Activated T-helper 9 cell treated with anti-CD3 and anti-CD28 coated beads, Interleukin-2, amount 50 U/mL, for 16 hours (primary cell): ENCODE results near the gene RGS6.
"Not testable (repeated sequence)": the region's sequence is repeated elsewhere in the genome, so short reads cannot be mapped to it uniquely, and the experiment has no call there.

Source experiments
- DNase-seq: peaks from one replicate; pipeline ENCODE4 v3.0.0-alpha.2; 2020; ENCODE audit warnings: low read depth

Gene RGS6

DNA sequence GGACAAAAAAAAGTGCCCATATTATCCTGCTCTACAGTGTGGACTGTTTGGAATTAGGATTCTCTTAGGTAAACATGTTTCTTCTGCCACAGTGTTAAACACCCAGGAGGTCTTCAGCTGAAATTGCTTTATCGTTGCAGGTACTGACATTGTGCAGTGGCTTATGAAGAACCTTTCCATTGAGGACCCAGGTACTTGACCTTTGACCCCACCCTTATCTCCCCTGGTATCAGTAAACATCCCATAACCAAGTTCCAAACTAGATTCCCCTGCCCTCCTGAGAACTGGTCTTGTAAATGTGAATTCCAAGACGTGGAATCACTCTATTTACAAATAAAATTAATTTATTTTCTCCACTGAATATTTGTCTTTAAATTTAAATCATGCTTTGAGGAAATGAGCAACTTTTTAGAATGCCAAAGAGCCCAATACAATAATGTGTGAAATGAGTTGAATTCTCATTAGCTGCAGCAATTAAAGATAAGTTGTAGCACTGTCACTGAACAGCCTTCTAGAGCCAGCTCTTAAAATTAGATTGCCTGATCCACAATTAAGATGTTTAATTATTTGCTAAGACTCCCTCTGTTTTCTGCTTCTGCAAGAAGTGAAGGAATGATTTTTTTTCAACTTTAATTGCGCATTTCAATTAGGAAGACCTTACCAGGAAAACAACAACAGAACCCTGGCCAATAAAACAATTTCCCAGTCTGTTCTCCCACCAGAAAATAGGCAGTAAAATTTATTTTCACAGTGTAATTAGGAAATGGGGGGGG, 522.3 kb downstream of the RGS6 start:
- no peak for DNase-seq

DNA sequence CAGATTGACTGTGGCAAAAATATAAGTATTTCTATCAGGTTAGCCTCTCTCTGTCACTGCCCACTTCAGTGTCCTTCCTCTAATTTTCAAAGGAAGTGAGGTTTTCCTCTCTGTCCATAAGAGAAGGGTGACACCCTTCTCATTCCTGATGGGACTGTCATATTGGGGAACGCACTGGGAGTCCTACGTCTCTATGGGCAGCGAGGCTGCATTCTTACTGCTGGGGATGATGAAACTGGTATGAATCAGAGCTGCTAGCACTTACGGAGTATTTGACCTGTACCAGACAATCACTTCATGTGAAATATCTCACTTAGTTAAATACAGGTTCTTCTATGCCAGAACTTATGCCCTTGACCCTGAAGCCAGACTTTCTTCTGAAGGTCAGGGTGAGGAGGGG, 525.4 kb downstream of the RGS6 start:
- DNase-seq = no peak

DNA sequence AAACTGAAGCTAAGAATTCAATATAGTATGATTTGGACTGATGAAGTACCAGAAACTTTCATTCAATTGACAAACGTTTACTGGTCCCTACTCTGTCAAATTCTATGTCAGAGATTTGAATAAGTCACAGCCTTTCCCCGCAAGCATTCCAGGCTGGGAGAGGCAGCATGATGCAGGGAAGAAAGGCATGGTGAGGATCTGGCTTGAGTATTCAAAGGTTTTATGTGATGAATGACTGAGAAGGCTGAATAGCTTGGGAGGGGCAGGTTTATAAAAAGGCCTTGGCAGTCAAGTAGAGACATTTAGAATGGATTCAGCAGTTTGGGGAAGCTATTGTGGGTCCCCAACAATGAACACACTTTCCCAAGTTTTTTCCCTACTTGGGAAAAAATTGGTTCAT, 529.8 kb downstream of the RGS6 start:
- no peak for DNase-seq

DNA sequence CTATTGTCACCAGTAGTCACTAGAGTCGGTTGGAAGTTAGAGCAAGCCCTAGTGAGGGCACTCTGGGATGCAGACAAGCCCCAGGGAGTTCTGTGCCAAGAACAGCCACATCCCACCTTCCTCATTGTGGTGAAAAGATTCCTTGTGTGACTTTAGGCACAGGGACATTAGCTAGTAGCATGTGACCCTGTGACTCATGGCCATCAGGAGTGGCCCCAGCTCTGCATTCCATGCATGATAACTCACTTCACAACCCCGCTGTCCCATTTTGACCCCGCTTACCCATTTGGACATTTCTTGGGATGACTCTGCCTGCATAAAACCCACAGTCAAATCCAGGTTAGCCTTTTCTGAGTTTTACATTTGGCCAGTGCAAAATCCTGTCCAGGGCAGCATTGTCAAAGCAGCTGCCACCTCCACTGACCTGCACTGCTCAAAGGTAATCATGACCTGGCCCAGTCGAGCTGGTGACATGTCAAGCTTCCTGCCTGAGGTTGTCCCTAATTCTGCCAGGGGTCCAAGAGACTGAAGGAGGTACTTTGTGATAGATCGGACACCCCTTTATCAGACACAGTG, 531.1 kb downstream of the RGS6 start:
- DNase-seq = no peak

GRCh38 chr14:72464226-72464625, 532.0 kb downstream of the RGS6 start:
- DNase-seq = no peak

- no peak for DNase-seq
Measured at GRCh38 chr14:72466325-72466724, 534.1 kb downstream of the RGS6 start.

DNA sequence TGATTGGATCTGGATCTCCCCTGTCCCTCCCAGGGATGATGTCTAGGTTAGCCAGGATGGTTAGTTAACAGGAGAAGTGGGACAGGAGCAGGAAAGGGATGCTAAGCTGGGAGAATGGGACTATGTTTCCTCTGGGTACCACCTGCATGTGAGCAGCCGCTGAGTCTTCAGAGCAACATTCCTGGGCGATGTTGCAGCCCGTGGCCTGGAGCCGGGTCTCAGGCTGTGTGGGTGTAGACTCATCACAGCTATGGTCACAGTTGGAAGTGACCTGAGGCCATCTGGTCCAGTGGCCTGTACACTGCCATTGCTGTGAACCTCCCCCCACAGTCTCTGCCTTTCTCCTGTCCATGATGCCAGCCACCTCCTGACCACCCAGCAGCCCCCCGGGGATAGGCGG, 539.1 kb downstream of the RGS6 start:
- DNase-seq = no peak

GRCh38 chr14:72472845-72473244, 540.6 kb downstream of the RGS6 start:
- DNase-seq = no peak

GRCh38 chr14:72476657-72477499, 544.6 kb downstream of the RGS6 start:
- DNase-seq = peak; percentile 32

DNA sequence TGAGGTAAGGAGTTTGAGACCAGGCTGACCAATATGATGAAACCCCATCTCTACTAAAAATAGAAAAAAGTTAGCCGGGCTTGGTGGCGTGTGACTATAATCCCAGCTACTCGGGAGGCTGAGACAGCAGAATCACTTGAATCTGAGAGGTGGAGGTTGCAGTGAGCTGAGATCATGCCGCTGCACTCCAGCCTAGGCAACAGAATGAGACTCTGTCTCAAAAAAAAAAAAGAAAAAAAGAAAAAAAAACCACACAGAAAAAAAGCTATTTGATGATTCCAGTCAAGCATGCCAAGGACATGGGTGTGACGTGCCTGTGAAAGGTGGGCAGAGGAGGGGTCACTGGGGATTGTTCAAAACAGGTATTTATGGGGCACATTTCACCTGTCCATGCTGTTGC, 545.3 kb downstream of the RGS6 start:
- not testable (repeated sequence) for DNase-seq

DNA sequence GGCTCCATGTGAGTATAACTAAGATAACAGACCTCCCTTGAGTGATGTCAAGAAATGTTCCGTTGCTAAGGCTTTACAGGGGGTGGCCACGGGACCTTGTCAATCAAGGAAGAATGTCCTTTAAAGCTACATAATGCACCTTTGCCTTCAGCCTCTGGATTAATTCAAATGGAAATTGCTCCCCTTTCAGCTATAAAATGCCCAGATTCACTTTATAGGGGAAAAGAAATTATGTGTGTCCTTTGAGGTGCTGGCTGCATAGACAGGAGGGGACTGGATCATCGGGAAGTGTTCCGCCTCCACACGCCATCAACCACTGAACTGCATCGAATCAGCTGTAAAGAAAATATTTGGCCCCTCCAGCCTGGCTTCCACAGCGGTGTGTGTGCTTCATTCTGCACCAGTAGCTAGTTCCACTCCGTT, 546.3 kb downstream of the RGS6 start:
- no peak for DNase-seq

GRCh38 chr14:72479461-72479931, 547.3 kb downstream of the RGS6 start:
- no peak for DNase-seq

DNA sequence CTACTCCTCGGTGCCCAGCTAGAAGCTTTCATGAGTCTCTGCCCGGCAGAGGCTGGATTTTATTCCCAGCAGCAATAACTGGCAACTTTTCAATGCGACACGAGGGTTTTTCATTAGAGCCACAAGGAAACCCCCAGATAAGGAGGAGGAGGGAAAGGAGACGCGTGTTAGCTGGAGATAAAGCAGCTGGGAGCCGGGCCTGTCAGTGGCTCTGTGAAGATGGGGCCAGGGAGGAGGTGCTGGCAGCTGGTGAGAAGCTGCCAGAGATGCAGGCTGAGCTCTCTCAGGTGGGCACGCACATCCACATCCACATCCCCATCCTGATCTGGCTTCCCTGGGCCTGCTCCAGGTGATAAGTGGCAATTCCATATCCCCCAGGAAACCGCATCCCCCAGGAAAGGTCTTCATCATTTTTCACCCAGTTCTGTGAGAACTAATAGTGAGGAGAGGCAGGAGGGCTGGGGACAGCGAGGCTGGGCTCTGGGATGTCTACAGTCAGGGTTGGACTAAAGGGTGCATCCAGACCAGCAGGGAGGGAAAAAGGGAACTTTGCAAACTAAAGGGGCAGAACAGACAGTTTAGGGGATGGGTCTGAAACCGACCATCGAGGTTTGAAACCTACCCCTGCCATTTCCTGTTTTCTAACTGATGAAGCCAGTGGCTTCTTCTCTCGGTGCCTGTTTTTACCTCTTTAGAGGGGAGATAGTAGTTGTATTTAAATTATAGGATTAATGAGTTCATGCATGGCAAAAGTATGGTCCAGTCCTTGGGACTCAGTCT, 548.4 kb downstream of the RGS6 start:
- no peak for DNase-seq

DNA sequence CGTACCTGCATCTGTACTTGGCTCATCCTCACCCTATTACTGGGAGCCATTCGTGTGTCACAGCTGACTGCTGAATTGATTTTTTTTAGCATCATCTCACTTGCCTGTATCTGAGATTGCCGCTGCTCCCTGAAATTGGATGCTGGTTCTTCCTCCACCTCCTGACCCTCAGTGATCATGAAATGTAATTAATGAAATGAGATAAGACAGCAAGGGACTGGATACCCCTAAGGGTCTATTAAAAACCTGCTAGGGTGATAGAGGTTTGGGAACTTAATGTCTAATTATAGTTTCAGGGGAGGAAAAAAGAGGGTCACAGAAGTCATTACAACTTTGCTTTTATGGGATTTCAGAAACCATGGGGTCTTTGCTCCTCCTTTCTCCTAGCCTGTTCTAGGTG, 551.1 kb downstream of the RGS6 start:
- no peak for DNase-seq

DNA sequence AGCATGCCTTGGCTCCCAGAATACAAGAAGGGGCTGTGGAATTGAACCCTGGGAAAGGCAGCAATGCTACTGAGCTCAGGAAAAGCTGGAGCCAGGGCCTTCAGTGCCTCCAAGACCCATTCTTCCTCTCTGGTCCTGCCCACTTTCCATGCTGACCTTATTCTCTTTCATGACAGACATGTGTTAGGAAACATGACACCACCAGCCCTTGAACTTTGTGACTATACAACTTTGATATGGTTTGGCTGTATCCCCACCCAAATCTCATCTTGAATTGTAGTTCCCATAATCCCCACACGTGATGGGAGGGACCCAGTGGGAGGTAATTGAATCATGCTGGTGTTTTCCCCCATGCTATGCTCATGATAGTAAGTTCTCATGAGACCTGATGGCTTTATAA, 553.5 kb downstream of the RGS6 start:
- DNase-seq = no peak

GRCh38 chr14:72488514-72488913, 556.3 kb downstream of the RGS6 start:
- no peak for DNase-seq

DNA sequence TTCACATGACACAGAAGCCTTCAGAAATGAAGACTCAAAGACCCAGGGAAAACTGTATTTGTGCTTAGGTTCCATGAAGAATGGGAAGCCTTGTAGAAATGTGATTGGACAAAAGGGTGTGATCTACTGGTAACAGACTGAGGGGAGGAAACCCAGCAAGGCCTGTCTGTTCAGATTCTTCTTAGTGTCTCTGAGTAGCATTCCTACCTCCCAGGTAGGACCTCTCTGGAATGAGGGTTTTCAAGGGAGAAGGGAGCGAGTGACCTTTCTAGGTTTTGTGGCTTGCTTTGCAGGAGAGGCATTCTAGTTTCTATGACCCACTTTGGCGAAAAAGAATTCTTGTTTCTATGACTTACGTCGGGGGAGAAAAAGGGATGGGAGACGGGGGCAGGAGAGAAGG, 560.0 kb downstream of the RGS6 start:
- DNase-seq = no peak

DNA sequence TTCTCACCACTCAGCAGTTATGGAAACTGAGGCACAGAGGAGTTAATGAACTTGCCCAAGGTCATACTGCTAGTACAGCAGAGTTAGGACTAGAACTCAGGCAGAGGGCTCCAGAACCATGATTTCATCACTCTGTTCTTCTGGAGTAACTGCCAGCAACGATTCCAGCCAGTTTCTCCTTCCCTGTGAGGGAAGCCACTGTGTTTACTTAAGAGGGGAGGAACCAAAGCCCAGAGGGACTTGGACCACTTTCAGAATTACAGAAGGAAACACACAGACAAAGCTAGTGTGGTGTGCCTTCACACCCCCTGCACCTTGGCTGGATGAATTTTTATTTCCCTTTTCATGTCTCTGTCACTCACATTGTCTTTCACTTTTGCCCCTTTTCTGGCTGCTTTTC, 563.4 kb downstream of the RGS6 start:
- no peak for DNase-seq

GRCh38 chr14:72498646-72499045, 566.4 kb downstream of the RGS6 start:
- DNase-seq = no peak

- no peak for DNase-seq
Measured at GRCh38 chr14:72499746-72500145, 567.5 kb downstream of the RGS6 start.

DNA sequence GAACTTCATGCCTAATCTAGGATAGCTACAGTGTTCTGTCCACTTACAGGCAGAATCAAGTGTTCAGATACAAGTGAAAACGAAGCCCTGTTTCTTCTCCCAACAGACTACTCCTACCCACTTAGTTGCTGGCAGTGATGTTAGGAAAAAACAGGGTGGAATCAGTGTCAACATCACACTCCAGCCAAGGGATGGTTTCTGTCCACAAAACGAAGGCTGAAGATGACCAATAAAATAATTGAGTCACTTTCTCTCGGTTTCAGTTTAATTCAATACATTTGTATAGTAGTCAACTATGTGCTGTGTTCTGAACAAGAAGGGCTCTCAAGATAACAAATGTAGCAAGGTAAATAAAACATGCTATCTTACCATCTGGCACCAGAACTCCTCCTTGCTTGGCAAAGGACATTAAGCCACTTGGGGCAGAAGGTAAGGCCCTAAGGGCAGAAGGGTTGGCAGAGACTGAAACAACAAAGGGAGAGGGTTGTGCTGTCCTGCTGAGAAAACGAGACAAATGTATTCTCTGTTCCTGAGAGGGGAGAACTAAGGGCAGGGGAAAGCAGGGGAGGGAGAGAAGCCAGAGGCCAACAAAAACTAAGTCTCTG, 568.1 kb downstream of the RGS6 start:
- DNase-seq = no peak

- no peak for DNase-seq
Measured at GRCh38 chr14:72501439-72501838, 569.2 kb downstream of the RGS6 start.
